HG02840 (cell line): Measurements from ENCODE around the gene WBP2.

ENCODE experiments used
- ATAC-seq: cut with Tn5 transposase; IDR thresholded peaks from one replicate; pipeline ENCODE4 v1.9.1; 2021; ENCODE audit warnings: mild to moderate bottlenecking, moderate library complexity, moderate number of reproducible peaks; ENCODE audit not compliant: unreplicated experiment, low FRiP score

WBP2 gene

GRCh38 chr17:75855310-75856061 lies at the start of gene WBP2:
WBP2 (minus strand) TSS chr17:75855335; CDS start chr17:75855297, 38 bp downstream.
- peak; percentile 91 for ATAC-seq

- no peak for ATAC-seq
These were observed 47.3 kb upstream of the WBP2 start for GRCh38 chr17:75902406-75902805.

GRCh38 chr17:75901727-75902126 lies 46.6 kb upstream of the WBP2 start:
- ATAC-seq: no peak

GRCh38 chr17:75900691-75901533 lies 45.8 kb upstream of the WBP2 start:
- no peak for ATAC-seq

- ATAC-seq: no peak
These were observed 44.8 kb upstream of the WBP2 start for GRCh38 chr17:75899767-75900468.

- ATAC-seq: no peak
These were observed 44.2 kb upstream of the WBP2 start for GRCh38 chr17:75899353-75899752.

- no peak for ATAC-seq
These were observed 43.7 kb upstream of the WBP2 start for GRCh38 chr17:75898791-75899190.

- ATAC-seq: no peak
These were observed 42.9 kb upstream of the WBP2 start for GRCh38 chr17:75898065-75898464.

- no peak for ATAC-seq
These were observed 42.3 kb upstream of the WBP2 start for GRCh38 chr17:75897160-75898019.

- peak; percentile 47 for ATAC-seq
These were observed 41.5 kb upstream of the WBP2 start, which contains the start of gene TRIM65 for GRCh38 chr17:75896415-75897159. TRIM65 (minus strand) TSS chr17:75896951; CDS start chr17:75896937, 14 bp downstream.

GRCh38 chr17:75895370-75896155 lies 40.4 kb upstream of the WBP2 start:
- ATAC-seq: no peak

- no peak for ATAC-seq
These were observed 39.1 kb upstream of the WBP2 start for GRCh38 chr17:75894049-75894733.

- no peak for ATAC-seq
These were observed 38.3 kb upstream of the WBP2 start for GRCh38 chr17:75893305-75894048.

- ATAC-seq: no peak
These were observed 37.6 kb upstream of the WBP2 start for GRCh38 chr17:75892556-75893224.

GRCh38 chr17:75891605-75892555 lies 36.7 kb upstream of the WBP2 start:
- no peak for ATAC-seq
